IPS DF 19.7 (cell line): ENCODE data around the gene SIRPG.
"Not testable (repeated sequence)": the region's sequence is repeated elsewhere in the genome, so short reads cannot be mapped to it uniquely, and the experiment has no call there.

Source experiments
- DNase-seq: peaks from one replicate; pipeline ENCODE4 v3.0.0-alpha.2; 2013; ENCODE audit warnings: low read depth, low spot score

Gene SIRPG

DNA sequence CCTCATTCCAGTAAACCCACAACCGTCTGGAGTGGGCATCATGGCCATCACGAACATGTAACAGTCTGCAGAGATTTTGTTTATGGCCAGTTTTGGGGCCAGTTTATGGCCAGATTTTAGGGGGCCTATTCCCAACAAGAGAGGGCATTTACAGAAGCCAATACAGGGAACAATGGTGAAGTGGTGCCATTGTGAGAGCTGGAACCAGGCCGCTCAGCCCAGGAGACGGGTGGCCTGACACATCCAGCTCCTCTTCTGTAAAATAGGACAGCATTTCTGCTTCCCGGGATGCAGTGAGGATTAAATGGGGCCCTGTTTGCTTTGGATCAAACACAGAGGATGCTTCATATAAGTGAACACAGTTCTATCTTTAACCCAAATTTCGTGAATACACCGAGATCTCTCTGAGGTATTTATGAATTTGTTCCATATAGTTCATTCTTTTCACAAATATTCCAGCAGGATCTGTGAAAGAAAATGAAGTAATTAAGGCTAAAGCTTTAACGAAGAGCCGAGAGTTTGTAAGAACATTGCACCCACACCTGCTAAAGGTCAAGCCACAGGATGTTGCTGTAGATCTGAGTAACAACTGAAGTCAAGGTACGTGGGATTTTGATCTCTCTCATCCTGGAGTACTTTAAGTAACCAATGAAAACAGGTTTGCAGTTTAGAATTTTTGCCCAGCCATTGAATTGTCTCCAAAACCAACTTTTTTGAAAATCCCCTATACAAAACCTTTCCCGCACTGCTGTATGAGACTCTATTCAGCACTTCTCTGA is 14.5 kb upstream of the SIRPG start:
- DNase-seq, result no peak

- no peak for DNase-seq
Observed at GRCh38 chr20:1669304-1669703, 11.7 kb upstream of the SIRPG start.

DNA sequence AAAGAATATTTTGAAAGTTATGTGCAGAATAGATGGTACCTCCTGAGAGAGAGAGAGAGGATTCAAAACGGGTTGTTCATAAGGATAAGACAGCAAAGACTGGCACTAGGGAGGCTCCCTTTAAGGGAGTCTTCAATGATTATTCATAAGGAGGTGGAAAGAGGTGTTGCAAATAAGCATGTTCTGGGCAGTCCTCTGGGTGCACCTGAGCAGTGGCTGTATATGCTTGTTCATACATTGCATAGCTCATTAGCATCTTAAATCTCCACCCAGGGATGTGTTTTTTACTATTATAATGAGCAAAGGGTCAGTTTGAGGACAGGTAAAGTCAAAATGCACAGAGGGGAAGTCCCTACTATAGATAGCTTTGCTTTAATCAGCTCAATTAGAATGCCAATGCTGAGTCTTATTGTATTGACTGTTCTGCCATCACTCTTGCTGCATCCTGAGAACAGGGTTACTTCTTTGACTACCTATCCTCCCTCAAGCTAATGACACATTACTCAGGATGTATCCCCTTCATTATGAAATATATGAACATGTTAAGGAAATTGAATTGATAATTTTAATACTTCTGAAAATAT is 10.0 kb upstream of the SIRPG start:
- DNase-seq, result no peak

DNA sequence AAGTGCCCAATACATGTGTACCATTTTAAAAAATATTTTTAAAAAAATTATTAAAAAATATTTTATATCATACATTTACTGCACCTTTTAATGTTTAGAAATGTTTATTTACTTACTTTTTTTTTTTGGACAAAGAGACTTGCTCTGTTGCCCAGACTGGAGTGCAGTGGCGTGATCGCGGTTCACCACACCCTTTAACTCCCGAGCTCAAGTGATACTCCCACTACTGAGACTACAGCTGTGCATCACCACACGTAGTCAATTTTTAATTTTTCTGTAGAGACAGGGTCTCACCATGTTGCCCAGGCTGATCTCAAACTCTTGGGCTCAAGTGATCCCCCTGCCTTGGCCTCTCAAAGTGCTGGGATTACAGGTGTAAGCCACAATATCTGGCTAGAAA is 9.2 kb upstream of the SIRPG start:
- no peak for DNase-seq

GRCh38 chr20:1665345-1665744 is 7.8 kb upstream of the SIRPG start:
- no peak for DNase-seq

DNA sequence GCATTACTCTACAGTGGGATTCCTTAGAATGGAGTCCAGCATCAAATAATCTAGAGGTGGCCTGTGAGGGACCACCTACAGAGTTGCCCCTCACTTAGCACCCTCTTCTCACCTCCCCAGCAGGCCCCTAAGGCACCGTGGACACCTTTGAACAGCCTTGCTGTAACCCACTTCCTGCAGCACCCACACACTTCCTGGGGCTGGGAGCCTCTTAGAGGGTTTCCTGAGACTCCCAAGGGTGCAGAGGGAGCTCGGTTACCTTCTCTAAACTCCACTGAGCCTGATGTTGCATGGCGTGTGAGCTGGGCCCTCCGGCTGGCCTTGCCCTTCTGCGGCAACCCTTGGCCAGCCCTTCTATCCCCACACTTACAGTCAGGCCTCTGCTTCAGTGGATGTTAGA is 7.3 kb upstream of the SIRPG start:
- no peak for DNase-seq

DNA sequence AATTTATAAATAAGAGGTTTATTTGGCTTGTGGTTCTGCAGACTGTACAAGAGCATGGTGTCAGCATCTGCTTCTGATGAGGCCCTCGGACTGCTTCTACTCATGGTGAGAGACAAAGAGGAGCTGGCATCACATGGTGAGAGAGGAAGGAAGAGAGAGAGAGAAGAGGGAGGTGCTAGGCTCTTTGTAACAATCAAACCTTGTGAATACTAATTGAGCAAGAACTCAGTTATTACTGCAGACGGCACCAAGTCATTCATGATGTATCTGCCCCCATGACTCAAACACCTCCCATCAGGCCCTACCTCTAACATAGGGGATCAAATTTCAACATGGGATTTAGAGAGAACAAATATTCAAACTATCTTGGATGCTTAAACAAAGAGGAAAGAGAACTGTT is 6.3 kb upstream of the SIRPG start:
- DNase-seq, result no peak

- DNase-seq, result no peak
Observed at GRCh38 chr20:1661542-1662299, 4.1 kb upstream of the SIRPG start.

DNA sequence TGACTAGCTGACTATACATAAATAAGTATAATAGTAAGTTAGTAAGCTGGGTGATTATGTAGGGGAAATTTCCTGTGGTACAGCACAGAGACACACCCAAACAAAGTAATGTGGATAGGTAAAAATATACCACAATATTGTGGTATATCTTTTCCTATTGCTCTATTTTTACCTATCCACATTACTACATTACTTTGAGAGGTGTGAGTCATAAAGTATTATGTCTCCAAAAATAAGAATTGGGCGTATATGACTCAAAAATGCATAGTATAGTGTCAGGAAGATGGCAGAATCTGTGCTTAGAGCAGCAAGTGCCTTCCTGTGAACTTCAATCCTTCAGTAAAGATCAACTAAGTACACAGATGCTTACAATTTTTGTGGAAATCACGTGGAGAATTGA is 2.7 kb upstream of the SIRPG start:
- no peak for DNase-seq

GRCh38 chr20:1656844-1657243 is 735 bp downstream of the SIRPG start:
- no peak for DNase-seq

DNA sequence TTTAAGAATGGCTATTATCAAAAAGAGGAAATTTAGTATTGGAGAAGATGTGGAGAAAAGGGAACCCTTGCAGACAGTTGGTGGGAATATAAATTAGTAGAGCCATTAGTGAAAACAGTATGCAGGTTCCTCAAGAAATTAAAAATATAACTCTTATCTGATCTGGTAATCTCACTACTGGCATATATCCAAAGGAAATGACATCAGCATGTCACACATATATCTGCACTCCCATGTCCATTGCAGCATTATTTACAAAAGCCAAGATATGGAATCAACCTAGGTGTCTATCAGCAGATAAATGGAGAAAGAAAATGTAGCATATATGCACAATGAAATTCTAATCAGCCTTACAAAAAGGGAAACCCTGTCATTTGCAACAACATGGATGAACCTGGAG is 2.6 kb downstream of the SIRPG start:
- DNase-seq, result no peak

- no peak for DNase-seq
Observed at GRCh38 chr20:1652960-1653359, 4.6 kb downstream of the SIRPG start.

DNA sequence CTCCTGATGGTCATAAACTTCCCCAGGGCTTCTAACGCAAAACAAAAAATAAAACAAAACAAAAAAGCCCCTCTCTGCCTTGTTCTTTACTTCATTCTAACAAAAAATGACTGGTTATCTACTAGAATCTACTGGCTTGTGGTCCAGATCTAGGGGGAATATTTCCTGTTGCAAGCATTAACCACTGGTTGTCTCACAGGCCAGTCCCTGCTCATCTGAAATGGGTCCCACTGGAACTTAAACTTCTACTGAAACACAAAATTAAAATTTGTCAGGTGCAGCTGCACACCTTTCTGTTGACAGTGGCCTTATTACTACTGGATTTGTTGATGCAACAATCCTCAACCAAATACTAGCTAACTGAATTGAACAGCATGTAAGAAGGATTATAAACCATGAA is 5.5 kb downstream of the SIRPG start:
- no peak for DNase-seq

DNA sequence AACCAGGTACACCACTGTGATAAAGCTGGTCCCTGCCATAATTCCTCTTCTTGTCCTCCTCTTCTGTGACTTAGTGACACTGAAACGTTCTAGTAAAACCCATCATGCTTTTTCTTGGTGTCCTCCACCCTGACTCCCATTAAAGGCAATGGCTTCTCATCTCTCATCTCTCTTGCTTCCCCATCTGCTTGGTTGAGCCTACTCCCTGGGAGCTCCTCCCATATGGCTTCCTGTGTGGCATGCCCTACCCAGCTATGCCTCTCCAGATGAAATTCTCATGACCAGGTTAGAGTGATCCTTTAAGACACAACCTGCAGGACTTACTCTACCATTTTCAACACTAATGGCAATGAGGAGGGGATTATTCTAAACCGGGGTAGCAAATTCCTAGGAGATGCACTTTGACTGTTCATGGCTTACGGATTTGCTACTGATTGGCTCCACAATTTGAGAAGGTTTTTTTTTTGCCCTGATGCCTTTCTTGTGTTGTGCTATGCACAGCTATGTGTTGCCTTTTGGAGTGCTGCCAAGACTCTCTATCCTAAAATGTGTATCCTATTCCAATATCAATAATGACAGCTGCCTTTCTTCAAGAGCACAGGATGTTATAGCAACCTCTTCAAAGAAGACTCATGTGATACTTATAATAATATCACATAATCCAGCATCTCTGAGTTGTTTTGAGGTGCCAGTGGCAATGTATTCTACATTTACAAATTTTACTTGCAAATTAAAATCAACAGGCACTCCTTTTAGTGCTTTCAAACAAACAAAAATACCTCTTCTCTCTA is 6.1 kb downstream of the SIRPG start:
- DNase-seq, result no peak

DNA sequence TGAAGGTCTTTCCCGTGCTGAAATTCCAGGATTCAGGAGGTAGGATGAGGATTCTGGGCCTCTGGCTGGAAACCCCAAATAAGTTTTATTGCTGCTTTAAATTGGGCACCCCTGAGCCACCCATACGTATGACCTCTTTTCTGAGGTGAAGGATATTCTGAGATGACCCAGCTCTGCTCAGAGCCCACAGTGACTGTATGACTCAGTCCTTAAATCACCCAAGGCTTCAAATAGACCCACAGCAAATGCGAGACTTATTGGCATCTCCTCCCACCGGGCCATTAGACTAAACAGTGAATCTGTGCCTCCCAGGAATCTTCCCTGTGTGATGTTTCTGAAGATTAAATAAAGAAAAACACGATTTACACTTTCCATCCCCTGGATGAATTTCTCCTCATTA is 9.5 kb downstream of the SIRPG start:
- no peak for DNase-seq

GRCh38 chr20:1646975-1647431 is 10.6 kb downstream of the SIRPG start:
- no peak for DNase-seq

GRCh38 chr20:1644101-1644962 is 13.2 kb downstream of the SIRPG start:
- DNase-seq, result no peak

DNA sequence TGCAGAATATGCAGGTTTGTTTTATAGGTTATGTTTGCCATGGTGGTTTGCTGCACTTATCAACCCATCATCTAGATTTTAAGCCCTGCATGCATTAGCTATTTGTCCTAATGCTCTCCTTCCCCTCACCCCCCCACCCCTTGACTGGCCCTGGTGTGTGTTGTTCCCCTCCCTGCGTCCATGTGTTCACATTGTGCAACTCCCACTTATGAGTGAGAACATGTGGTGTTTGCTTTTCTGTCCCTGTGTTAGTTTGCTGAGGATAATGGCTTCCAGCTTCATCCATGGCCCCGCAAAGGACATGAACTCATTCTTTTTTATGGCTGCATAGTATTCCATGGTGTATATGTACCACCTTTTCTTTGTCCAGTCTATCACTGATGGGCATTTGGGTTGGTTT is 18.9 kb downstream of the SIRPG start:
- DNase-seq, result not testable (repeated sequence)

- no peak for DNase-seq
Observed at GRCh38 chr20:1637755-1638154, 19.8 kb downstream of the SIRPG start.

GRCh38 chr20:1637226-1637625 is 20.4 kb downstream of the SIRPG start:
- no peak for DNase-seq

GRCh38 chr20:1636621-1637020 is 21.0 kb downstream of the SIRPG start:
- DNase-seq, result no peak
